Gastrocnemius medialis (tissue), 4 donors: Measurements from ENCODE around the gene ACO1. TPM values are rescaled to one million over a fixed set of nuclear protein-coding genes. Genes with fewer than 3 reads are reported as not detected.

Source experiments
- ATAC-seq, 2 donors: fragments of 150-250 bp; one replicate each; pipeline ENCODE4 v1.9.1; 2016
- DNase-seq, 2 donors: peaks; one replicate each; pipeline ENCODE4 v3.0.0-alpha.2; 2019
- H3K27ac ChIP-seq, 4 donors: fragments of 200-600 bp; sonication (generic); 1 replicate in 1 of 4; 2 replicates in 3 of 4; pipeline ENCODE4 v1.5.1; 2016 to 2018; ENCODE audit warnings: mild to moderate bottlenecking in 2 of 4, moderate library complexity in 1 of 4
- H3K27me3 ChIP-seq, 3 donors: fragments of 200-600 bp; sonication (generic) in 2 of 3; 1 replicate in 1 of 3; 2 replicates in 2 of 3; pipeline versions ENCODE4 v1.5.1 to v1.6.0; 2016 to 2019; ENCODE audit warnings: mild to moderate bottlenecking in 1 of 3, moderate library complexity in 1 of 3
- H3K36me3 ChIP-seq, 2 donors: fragments of 200-600 bp; sonication (generic) in 1 of 2; one replicate each; pipeline ENCODE4 v1.5.1; 2017 to 2018
- H3K4me1 ChIP-seq, 2 donors: fragments of 200-600 bp; sonication (generic) in 1 of 2; one replicate each; pipeline ENCODE4 v1.5.1; 2016 to 2017; ENCODE audit warnings: mild to moderate bottlenecking in 2 of 2
- H3K4me3 ChIP-seq, 4 donors: fragments of 200-600 bp; sonication (generic) in 3 of 4; 1 replicate in 1 of 4; 2 replicates in 3 of 4; pipeline ENCODE4 v1.5.1; 2016 to 2019; ENCODE audit warnings: mild to moderate bottlenecking in 2 of 4
- H3K9me3 ChIP-seq, 3 donors: fragments of 200-600 bp; sonication (generic) in 2 of 3; 1 replicate in 1 of 3; 2 replicates in 2 of 3; pipeline ENCODE4 v1.5.1; 2016 to 2019
- CTCF ChIP-seq, 5 experiments: fragments of 450-650 bp in 3 of 5; fragments of 200-600 bp in 2 of 5; sonication (generic) in 2 of 5; IDR thresholded peaks in 4 of 5; conservative IDR thresholded peaks in 1 of 5; 1 replicate in 4 of 5; 2 replicates in 1 of 5; pipeline ENCODE4 v1.5.1; 2016 to 2019; ENCODE audit warnings: antibody characterized with exemption in 5 of 5, mild to moderate bottlenecking in 3 of 5, moderate library complexity in 3 of 5
- POLR2A ChIP-seq, 2 donors: fragments of 450-650 bp; IDR thresholded peaks; one replicate each; pipeline ENCODE4 v1.6.1; 2017; ENCODE audit warnings: antibody characterized with exemption in 2 of 2, mild to moderate bottlenecking in 2 of 2, moderate library complexity in 2 of 2
- in situ Hi-C, 4 donors: fragments of 200-750 bp; cut with MboI; loops; one replicate each; pipeline versions ENCODE4 v1.15.0 to v1.8.0; 2017; ENCODE audit warnings: low sequenced_read_pairs in 4 of 4
- intact Hi-C: fragments of 100-400 bp; cut with DNase I; formaldehyde crosslinking; loops from one replicate; pipeline ENCODE4 v1.15.1; 2023; ENCODE audit warnings: low total_unique reads
- total RNA-seq, 4 donors: library from RNA; depleted of rRNA; stranded (reverse); fragments of >200 nt; gene quantifications; one replicate each; pipeline versions ENCODE4 v1.1.0 to v1.2.3, GENCODE V29; 2016

ACO1 gene
- total RNA-seq, 4 donors from 2014 or later, result 28.3 to 35.0 (median 30.3) TPM

DNA sequence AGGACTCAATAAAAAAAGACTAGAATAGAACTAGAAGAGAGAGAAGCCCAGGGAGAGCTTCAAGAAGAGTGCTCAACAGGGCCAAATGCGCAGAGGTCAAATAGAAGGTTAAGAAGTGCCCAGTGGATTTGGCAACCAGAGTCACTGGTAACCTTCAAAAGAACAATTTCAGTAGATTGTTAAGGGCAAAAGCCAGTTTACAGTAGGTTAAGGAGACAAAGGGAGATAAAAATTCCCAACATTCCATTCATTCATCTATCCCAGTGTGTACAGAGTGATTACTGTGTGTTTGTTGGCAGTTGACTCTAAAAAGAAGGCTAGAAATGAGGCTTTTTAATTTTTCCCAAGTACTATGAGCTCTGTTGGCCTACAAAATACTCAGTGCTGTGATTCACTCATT is 72.1 kb downstream of the ACO1 start:
- H3K4me1 ChIP-seq, result no peaks in the 10 kb centered on the region
- in situ Hi-C loops (no loop called here), intact Hi-C loops (no loop called here)
- no peaks in the 10 kb centered on the region for H3K27me3 ChIP-seq
- ATAC-seq (no peak), DNase-seq (no peak)
- no peak for TF ChIP-seq POLR2A (IDR thresholded peaks at IDR 0.05)
- no peak for TF ChIP-seq CTCF (IDR thresholded peaks at IDR 0.05 in 4 of 5, conservative IDR thresholded peaks at IDR 0.05 in 1 of 5)
- no peak overlapping the region for H3K27ac ChIP-seq
- no peaks in the 10 kb centered on the region for H3K9me3 ChIP-seq
- H3K36me3 ChIP-seq, result peaks cover 0 to 48% of the 10 kb centered on the region in 2 donors
- no peak overlapping the region for H3K4me3 ChIP-seq

DNA sequence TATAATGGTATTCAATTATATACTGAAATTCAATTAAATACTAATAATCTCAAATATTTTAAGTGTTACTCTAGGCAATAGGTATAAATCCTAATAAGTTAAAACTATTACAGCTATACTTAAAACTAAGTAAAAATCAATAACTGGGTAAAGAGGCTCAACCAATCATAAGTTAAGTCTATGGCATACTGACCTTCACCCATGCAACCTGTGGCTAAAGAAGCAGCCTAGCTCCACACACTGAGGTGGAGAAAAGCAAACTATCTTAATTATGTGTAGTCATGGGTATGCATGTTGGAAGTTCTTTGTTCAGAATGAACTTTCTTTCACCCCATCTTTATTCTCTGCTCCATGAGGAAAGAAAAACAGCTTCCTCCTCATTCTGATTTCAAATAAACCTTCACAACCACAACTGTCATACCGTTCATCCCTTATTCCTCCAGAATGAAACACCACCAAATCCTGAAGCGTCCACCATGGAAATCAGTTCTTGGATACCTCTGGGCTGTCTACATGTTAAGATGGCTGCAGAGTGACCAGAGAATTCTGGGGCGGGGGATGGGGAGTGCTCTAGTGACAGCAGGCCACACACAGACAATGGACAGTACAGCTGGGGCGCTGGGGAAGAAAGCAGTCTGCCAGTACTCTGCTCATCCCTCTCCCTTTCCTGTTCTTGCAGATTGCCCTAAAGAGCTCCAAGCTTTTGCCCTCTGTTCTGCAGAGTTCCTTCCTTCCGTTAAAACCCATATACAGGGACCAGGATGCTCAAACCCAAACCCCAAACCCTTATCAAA is 79.3 kb downstream of the ACO1 start:
- no peak for TF ChIP-seq POLR2A (IDR thresholded peaks at IDR 0.05)
- no peak for TF ChIP-seq CTCF (IDR thresholded peaks at IDR 0.05 in 4 of 5, conservative IDR thresholded peaks at IDR 0.05 in 1 of 5)
- Histone ChIP-seq H3K27me3 (no peaks in the 10 kb centered on the region), H3K36me3 (peaks cover 0 to 20% of the 10 kb centered on the region in 2 donors), H3K4me3 (no peak overlapping the region), H3K27ac (no peak overlapping the region), H3K9me3 (no peaks in the 10 kb centered on the region), H3K4me1 (no peaks in the 10 kb centered on the region)
- ATAC-seq (no peak), DNase-seq (no peak)
- in situ Hi-C loops (no loop called here), intact Hi-C loops (no loop called here)

- Histone ChIP-seq H3K27ac (no peak overlapping the region), H3K4me1 (no peaks in the 10 kb centered on the region), H3K4me3 (no peak overlapping the region), H3K36me3 (peaks cover 0 to 22% of the 10 kb centered on the region in 2 donors), H3K27me3 (no peaks in the 10 kb centered on the region), H3K9me3 (no peaks in the 10 kb centered on the region)
- intact Hi-C loops, result no loop called here
- ATAC-seq, result no peak
- no peak for DNase-seq
- TF ChIP-seq POLR2A (IDR thresholded peaks at IDR 0.05) (no peak), CTCF (IDR thresholded peaks at IDR 0.05 in 4 of 5, conservative IDR thresholded peaks at IDR 0.05 in 1 of 5) (no peak)
- in situ Hi-C loops, result no loop called here
Observed at GRCh38 chr9:32468740-32469139, 84.3 kb downstream of the ACO1 start.

GRCh38 chr9:32472344-32472743 is 87.9 kb downstream of the ACO1 start:
- H3K4me1 ChIP-seq, result no peaks in the 10 kb centered on the region
- peaks cover 0 to 38% of the 10 kb centered on the region in 2 donors for H3K36me3 ChIP-seq
- no peaks in the 10 kb centered on the region for H3K9me3 ChIP-seq
- H3K27me3 ChIP-seq, result no peaks in the 10 kb centered on the region
- no peak overlapping the region for H3K27ac ChIP-seq
- no peak for DNase-seq
- intact Hi-C loops, result no loop called here
- ATAC-seq, result no peak
- H3K4me3 ChIP-seq, result no peak overlapping the region
- in situ Hi-C loops, result no loop called here
- no peak for TF ChIP-seq CTCF (IDR thresholded peaks at IDR 0.05 in 4 of 5, conservative IDR thresholded peaks at IDR 0.05 in 1 of 5)
- TF ChIP-seq POLR2A (IDR thresholded peaks at IDR 0.05), result no peak
